NCI-H146 treated with DMSO at 0.1 percent for 48 hours (cell line): Measurements from ENCODE around the gene HINT2.

Experiments
- DNase-seq: peaks from one replicate; lab custom pipeline; 2025; ENCODE audit not compliant: unreplicated experiment; lab: John Stamatoyannopoulos, UW

HINT2 gene

DNA sequence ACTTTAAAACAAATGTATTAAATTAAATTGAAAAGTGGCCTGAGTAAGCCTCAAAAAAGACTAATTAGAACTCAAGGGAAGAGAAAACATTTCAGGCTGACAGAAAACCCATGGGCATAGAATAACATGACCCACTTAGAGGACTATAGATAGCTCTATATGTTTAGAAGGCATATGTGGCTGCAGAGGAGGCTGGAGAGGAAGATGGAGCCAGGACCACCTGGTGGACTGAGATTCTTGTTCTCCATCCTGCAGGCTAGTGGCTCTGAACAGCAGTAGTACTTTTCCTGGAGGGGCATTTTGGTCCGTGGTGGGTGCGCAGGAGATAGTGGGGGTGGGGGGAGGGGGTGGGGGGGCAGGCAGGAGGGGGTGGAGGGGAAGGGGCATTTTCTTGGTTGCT, 33.8 kb downstream of the HINT2 start:
- no peak for DNase-seq

GRCh38 chr9:35778496-35778895, 36.3 kb downstream of the HINT2 start:
- no peak for DNase-seq

GRCh38 chr9:35776018-35776417, 38.8 kb downstream of the HINT2 start:
- peak; percentile 98 for DNase-seq

DNA sequence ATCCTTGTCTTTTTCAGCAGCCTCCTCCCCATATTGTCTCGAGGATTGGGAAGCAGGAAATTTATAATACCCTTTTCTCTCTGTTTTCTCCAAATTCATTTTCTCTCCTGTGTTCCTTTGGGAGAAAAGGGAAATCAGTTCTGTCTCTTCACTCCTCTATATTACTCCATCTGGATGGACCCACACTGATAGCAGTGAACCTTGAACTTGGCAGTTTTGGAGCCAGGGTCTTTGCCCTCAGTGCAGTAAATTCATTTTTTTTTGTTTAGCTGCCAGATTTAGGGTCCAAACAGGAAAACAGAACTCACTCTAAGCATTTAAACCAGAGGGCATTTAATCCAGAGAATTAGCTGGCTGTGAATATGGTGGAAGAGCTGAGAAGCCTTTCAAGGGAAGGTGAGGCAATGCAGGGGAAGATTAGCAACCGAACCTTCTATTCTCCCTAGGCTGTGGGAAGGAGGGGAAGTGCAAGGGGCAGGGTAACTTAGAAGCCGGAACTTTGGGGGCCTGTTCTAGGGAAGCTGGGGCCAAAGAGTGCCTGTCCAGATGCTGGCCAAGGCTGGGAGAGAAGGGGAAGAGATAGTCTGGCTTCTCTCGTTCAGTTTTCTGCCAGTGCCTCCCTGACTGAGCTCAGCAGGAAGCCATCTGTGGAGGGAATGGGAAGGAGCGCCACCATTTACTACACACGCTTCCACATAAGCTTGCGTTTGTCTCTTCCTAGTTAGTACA, 39.8 kb downstream of the HINT2 start:
- DNase-seq, result peak; percentile 61

DNA sequence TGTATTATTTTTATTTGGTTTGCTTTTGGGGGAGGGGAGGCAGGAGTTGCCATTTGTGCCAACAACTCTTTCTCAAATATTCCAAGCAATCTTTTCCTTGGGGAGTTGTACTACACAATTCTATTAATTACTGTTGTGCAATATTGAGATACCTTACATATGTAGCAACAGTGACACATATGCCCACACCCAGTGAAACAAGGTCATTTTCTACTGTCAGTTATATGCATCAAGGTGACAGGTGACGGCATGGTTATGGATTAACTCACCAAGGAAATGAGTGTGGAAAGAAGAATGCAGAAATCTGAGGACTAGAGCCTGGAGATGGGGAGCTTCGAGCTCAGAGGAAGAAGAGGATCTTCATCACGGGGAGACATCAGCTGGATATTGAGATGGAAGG, 42.9 kb downstream of the HINT2 start:
- DNase-seq, result no peak

- DNase-seq, result peak; percentile 59
Measured at GRCh38 chr9:35771534-35771933, 43.3 kb downstream of the HINT2 start.

DNA sequence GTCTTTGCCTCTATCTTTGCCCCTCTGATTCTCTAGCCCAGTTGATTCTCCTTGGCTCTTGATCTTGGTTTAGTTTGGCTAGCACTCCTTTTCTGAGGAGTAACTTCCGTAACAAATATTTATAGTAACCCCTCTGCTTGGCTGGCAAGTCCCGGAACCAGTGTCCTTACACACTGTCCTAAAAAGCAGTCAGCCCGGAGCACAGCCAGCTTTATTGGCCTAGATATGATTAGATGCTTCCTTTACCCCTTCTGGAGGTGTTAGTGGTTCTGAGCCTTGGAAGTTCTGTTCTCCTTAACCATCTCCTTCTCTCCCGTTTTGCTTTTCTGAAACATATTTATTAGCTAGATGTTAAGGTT, 43.8 kb downstream of the HINT2 start:
- no peak for DNase-seq

GRCh38 chr9:35769763-35770162, 45.1 kb downstream of the HINT2 start:
- no peak for DNase-seq

- no peak for DNase-seq
Measured at GRCh38 chr9:35767458-35767857, 47.4 kb downstream of the HINT2 start.

- no peak for DNase-seq
Measured at GRCh38 chr9:35766997-35767396, 47.8 kb downstream of the HINT2 start.

DNA sequence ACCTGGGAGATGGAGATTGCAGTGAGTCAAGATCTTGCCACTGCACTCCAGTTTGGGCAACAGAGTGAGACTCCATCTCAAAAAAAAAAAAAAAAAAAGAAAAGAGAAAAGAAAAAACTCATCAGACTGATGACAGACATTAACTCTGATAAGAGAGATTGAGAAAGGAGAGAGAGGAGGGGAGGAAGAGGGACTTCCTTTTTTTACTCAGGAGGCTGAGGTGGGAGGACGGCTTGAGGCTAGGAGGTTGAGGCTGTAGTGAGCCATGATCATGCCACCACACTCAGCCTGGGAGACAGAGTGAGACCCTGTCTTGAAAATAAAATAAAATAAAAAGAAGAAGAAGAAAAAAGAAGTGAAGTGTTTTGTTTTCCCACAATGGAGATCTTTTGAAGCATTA, 51.0 kb downstream of the HINT2 start:
- DNase-seq, result no peak

DNA sequence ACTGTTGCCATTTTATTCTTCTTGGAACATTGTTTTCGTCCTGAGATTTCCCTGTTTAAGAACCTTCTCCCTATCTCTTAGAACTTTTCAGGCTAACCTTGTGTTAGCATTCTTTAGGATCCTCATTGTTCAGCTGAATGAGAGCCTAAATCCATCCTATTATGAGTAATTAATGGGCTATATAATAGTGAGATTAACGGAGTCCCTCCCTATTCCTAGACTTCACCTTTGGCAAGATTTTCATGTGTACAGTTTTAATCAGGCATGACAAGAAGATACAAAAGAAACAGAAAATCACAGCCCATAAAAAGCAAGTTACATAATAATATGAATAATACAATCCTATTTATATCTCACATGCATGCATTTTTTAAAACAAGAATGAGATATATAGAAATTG, 51.7 kb downstream of the HINT2 start:
- DNase-seq, result no peak
